IPS DF 19.7 (cell line): ENCODE data around the gene KDM2A.

ENCODE experiments used
- DNase-seq: peaks from one replicate; pipeline ENCODE4 v3.0.0-alpha.2; 2013; ENCODE audit warnings: low read depth, low spot score

KDM2A gene

DNA sequence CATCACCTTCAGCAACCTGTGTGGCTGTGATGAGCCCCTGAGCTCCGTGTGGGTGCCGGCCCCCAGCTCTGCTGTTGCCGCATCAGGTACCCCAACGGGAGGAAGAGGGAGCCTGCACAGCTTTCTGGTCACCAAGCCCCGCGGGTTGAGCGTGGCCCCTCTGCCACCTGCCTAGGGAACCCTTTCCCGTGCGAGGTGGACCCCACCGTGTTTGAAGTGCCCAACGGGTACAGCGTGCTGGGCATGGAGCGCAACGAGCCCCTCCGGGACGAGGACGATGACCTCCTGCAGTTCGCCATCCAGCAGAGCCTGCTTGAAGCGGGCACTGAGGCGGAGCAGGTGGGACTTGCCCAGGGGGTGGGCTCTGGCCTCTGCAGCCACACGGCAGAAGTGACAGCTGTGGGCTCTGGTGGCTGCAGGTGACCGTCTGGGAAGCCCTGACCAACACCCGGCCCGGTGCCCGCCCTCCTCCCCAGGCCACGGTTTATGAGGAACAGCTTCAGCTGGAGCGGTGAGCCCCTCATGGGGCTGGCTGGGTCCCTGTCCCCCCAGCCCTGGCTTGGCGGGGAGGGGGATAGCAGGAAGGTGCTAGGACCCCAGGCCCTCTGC, 182.4 kb downstream of the KDM2A start:
- DNase-seq, result no peak

DNA sequence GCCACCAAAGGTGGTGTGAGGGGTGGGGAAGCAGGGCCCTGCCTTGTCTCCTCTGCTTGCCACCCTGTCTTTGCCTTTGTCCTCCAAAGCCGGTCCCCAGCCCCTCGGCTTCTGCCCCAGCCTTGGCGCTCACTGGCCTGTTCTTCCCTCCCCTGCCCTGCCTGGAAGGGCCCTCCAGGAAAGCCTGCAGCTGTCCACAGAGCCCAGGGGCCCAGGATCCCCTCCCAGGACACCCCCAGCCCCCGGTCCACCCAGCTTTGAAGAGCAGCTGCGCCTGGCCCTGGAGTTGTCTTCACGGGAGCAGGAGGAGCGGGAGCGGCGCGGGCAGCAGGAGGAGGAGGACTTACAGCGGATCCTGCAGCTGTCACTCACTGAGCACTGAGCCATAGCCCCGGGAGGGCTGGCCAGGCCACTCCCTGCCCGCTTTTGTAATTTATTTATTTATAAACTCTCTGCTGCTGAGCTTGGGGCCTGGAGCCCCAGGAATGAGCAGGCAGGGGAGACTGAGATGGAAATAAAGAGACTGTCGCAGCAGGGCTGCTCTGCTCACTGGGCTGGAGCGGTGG, 183.0 kb downstream of the KDM2A start:
- no peak for DNase-seq

DNA sequence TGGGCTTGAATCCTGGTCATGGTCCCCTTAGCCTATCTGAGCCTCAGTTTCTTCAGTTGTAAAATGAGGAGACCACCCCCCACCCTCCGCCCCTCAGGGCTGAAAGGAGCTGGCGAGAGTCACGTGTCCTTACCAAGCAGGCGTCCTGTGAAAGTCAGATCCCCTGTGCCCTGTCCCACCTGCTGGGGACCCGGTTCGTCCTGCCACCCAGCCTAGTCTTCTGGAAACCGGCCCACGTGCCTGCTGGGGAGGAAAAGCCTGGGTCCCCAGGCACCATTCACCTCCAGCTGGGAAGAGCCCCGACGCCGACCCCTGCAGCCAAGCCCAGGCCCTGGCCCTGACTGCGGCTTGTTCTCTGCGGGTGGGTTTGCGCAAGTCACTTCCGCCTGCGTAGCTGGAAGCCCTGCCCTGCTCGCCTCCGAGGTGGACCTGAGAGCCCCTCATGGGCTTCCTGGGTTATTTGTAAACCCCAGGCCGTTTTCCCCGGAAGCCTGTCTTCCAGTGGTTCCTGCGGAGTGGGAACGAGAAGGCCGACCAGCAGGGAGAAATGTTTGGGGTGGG, 183.6 kb downstream of the KDM2A start:
- no peak for DNase-seq

DNA sequence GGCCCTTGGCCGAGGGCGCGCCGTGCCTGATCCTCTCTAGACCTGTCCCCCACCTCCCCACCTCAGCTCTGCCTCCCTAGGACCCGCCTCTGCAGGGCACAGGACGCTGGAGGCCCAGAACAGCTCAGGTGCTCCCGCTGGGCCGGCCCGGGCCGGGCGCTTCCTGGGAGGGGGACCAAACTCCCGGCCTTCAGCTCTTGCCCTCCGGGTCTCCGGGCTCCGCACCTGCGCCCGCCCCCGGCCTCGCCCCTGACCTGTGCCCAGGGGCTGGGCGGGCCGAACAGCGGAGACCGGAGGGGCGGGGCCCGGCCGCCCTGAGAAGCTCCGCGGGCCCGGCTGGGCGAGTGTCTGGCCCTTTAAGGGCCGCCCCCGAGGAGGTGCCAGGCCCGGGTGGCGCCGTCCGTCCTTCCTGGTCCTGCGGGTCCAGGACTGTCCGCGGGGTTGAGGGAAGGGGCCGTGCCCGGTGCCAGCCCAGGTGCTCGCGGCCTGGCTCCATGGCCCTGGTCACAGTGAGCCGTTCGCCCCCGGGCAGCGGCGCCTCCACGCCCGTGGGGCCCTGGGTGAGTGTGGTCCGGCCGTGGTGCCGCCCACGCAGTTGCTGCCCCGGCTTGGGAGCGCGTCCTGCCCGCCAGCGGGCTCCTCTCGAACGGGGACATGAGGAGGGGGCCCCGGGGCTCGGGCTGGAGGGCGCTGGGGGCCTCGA, 184.2 kb downstream of the KDM2A start, which contains the start of gene SSH3:
SSH3 (plus strand) TSS at position 399 of the 703 bp plus-strand sequence; CDS start at position 495, 96 bp downstream.
- DNase-seq, result no peak

DNA sequence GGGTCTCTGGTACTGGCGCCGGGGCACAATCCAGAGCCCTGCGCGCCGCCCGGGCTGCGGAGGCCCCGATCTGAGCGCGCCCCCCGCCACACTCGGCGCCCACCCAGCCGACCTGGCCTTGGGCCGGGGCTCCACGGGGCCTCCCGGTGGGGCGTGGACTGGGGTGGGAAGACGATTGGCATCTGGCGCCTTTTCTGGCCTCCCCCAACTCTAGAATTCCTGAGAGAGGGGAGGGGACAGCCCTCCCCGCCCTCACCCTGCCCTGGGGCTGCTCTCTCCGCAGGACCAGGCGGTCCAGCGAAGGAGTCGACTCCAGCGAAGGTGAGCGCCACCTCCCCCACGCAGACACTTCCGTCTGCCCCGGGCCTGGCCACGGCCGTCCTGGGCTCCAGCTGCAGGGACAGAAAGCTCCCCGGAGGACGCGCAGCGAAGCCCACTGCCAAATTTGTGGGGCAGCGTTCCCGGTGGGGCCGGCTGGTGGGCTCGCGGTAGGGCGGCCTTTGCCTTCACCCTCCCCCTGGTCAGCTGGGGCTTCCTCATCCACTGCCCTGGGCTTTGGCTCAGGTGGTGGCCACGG, 184.9 kb downstream of the KDM2A start:
- no peak for DNase-seq

DNA sequence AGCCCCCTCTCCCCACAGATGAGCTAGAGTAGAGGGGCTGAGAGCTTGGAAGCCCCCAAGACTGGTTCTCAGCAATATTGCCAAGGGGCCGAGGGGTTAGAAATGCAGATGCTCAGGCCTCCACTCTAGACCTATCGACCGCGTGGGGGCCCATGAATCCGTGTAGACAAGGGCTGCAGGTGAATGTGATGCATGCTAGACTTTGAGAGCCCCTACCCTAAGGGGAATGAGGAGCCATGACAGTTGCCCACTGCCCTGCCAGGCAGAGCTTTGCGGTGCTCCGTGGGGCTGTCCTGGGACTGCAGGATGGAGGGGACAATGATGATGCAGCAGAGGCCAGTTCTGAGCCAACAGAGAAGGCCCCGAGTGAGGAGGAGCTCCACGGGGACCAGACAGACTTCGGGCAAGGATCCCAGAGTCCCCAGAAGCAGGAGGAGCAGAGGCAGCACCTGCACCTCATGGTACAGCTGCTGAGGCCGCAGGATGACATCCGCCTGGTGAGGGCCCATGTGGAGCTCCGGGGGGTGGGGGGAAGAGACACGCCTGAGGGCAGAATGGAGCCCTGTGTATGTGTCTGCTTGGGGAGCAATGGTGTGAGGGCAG, 185.5 kb downstream of the KDM2A start:
- DNase-seq, result no peak

DNA sequence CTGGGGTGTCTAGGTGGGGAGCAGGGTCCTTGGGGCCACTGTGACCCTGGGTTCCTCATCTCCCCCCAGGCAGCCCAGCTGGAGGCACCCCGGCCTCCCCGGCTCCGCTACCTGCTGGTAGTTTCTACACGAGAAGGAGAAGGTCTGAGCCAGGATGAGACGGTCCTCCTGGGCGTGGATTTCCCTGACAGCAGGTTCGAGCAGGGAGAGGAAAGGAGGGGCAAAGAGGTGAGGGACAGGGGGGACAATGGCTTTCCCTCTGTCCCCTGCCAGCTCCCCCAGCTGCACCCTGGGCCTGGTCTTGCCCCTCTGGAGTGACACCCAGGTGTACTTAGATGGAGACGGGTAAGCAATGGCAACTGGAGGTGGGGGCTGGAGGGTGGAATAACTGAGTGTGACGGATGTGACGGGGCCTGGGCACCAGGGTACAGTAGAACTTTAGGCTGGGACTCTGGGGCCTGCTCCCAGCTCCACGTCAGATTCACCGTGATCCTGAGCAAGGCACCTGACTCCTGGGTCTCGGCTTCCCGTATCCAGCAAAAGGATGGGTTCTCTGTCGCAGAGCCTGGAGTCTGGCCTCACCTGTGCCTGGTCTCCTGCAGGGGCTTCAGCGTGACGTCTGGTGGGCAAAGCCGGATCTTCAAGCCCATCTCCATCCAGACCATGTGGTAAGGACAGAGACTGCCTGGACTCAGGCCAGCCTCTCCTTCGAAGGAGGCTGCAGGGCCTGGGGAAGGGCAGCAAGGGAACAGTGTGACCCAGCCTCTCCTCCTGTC, 187.9 kb downstream of the KDM2A start:
- no peak for DNase-seq

DNA sequence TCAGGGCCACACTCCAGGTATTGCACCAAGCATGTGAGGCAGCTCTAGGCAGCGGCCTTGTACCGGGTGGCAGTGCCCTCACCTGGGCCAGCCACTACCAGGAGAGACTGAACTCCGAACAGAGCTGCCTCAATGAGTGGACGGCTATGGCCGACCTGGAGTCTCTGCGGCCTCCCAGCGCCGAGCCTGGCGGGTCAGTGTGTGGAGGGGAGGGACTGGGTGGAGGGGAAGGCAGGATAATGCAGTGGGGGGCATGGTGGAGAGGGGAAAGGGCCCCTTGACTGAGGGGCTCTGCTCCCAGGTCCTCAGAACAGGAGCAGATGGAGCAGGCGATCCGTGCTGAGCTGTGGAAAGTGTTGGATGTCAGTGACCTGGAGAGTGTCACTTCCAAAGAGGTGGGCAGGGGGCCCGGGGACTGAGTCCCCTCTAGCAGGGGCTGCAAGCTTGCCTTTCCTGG, 188.5 kb downstream of the KDM2A start:
- no peak for DNase-seq
